HG02938 (cell line): ENCODE results near the gene IFT52.
"Not testable (repeated sequence)": the region's sequence is repeated elsewhere in the genome, so short reads cannot be mapped to it uniquely, and the experiment has no call there.

Experiments
- ATAC-seq: cut with Tn5 transposase; IDR thresholded peaks from one replicate; pipeline ENCODE4 v1.9.1; 2021; ENCODE audit warnings: mild to moderate bottlenecking, moderate library complexity; ENCODE audit not compliant: unreplicated experiment

Gene IFT52

DNA sequence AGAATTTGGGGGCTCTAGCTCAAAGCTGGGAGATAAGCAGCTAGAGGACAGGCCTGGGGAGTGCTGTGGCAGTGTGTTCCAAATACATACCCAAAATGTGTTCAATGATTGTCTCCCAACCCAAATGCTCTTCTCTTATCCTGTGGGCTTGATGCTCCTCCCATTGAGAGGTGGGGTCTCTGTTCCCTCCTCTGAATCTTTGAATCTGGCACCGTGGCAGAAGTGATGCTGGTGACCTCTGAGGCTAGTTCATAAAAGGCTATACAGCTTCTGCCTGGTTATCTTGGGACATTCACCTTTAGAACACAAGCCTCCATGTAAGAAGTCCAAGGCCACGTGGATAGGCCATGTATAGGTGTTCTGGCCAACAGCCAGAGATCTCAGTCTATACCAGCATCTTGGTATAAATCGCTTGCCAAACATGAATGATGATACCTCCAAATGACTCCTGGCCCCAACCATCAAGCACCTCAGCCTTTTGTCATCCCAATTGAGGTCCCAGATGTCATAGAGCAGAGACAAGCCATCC is 60.3 kb downstream of the IFT52 start:
- no peak for ATAC-seq

DNA sequence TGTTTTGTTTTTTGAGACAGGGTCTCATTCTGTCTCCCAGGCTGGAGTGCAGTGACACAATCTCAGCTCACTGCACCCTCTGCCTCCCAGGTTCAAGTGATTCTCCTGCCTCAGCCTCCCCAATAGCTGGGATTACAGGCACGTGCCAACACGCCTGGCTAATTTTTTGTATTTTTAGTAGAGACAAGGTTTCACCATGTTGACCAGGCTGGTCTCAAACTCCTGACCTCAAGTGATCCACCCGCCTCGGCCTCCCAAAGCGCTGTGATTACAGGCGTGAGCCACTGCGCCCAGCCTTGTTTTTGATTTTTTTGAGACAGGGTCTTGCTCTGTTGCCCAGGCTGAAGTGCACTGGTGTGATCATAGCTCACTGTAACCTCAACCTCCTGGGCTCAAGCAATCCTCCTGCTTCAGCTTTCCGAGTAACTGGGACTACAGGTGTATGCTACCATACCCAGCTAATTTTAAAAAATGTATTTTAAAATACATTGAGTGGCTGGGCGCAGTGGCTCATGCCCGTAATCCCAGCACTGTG is 61.0 kb downstream of the IFT52 start:
- not testable (repeated sequence) for ATAC-seq

DNA sequence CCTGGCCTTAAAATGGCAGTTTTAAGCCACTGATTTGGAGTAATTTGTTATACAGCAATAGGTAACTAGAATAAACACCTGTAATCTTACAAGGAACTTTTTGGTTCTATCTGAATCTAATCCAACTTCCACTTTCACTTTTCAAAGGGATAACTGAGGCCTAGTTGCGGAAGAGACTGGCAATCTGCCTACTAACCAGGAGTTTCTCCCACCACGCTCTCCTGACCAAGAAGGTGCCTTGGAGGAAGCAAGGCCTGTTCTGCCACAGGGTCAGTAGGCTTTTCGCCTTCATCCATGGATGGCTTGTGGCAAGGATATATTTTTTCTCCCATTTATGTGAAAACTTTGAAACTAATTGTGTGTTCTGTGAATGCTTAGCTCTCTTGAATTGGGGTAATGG is 63.2 kb downstream of the IFT52 start:
- ATAC-seq = no peak

DNA sequence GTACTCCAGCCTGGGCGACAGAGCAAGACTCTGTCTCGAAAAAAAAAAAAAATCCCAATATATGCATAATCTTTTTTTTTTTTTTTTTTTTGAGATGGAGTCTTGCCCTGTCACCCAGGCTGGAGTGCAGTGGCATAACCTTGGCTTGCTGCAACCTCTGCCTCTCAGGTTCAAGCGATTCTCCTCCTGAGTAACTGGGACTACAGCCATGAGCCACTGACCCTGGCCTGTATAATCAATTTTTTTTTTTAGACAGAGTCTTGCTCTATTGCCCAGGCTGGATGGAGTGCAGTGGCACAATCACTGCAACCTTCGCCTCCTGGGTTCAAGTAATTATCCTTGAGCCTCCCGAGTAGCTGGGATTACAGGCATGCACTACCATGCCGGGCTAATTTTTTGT is 64.4 kb downstream of the IFT52 start:
- not testable (repeated sequence) for ATAC-seq

DNA sequence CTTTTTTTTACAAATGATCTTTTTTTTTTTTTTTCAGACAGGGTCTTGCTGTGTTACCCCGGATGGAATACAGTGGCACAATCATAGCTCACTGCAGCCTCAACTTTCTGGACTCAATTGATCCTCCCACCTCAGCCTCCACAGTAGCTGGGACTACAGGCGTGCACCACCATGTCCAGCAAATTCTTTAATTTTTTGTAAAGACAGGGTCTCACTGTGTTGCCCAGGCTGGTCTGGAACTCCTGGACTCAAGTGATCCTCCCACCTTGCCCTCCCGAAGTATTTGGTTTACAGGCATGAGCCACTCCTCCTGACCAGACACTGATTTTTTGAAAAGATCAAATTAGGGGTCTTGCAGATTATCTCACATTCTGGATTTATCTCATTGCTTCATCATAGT is 65.2 kb downstream of the IFT52 start:
- no peak for ATAC-seq

DNA sequence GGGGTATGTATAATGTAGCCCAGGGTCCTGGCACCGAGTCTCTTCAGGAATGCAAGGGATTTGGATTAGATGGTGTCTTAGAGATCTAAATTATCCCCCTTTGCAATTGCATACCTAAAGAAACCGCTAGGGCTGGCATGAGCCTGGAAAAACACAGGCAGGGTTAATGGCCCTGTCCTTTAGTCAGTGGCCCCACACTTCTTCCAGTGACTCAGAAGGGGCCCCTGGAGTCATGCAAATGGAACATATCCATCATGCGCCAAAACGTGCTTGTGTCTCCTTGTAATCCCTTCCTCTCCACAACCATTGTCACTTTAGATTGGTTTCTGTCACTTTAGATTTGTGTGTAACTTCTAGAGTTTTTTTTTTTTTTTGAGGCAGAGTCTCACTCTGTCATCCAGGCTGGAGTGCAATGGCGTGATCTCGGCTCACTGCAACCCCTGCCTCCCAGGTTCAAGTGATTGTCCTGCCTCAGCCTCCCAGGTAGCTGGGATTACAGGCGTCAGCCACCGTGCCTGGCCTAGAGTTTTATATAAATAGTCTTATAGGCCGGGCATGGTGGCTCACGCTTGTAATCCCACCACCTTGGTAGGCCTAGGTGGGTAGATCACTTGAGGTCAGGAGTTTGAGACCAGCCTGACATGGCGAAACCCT is 67.5 kb downstream of the IFT52 start:
- ATAC-seq = no peak

DNA sequence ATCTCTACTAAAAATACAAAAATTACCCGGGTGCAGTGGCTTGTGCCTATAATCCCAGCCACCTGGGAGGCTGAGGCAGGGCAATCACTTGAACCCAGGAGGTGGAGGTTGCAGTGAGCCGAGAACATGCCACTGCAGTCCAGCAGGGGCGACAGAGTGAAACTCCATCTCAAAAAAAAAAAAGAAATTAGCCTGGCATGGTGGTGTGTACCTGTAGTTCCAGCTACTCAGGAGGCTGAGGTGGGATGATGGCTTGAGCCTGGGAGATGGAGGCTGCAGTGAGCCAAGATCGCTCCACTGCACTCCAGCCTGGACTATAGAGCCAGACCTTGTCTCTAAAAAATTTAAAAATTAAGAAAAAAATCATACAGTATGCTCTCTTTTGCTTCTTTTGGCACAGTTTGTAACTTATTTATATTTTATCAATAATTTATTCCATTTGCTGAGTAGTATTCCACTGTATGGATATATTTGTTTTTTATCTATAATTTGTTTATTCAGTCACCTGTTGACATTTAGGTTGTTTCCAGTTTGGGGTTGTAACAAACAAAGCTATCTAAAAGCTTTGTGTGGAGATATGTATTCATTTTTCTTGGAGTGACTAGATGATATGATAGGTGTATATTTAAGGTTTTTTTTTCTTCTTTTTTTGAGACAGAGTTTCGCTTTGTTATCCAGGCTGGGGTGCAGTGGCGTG is 68.1 kb downstream of the IFT52 start:
- ATAC-seq = no peak

DNA sequence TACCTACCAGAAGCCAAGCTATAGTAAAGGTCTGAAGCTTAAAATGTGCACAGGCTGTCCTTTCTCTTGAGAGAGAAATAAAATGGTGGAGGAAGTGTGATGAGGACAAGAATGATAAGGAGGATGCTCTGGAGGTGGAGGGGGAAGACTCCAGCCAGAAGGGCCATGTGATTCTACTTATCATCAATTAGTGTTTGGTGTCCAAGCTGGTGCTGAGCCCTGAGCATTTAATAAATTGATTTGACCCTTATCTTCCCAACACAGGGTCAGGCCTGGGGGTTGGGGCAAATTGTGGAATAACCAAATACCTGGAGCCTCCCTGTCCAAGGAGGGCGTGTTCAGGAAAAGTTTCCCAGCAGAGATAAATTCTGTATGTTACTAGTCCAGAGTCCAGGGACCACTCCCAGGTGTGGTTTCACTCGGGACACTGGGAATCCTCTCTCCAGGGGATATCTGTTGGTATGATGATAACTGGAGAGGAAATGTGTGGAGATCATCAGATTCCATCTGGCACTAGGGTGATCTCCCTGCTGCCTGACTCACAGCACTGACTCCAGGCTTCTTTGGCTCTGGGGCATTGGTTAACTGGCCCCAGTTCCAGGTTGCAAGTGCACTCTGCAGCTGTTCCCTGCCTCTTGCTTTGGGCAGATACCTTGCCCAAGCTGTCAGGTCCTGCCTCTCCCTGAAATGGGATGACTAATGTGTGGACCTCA is 72.4 kb downstream of the IFT52 start:
- ATAC-seq = no peak

DNA sequence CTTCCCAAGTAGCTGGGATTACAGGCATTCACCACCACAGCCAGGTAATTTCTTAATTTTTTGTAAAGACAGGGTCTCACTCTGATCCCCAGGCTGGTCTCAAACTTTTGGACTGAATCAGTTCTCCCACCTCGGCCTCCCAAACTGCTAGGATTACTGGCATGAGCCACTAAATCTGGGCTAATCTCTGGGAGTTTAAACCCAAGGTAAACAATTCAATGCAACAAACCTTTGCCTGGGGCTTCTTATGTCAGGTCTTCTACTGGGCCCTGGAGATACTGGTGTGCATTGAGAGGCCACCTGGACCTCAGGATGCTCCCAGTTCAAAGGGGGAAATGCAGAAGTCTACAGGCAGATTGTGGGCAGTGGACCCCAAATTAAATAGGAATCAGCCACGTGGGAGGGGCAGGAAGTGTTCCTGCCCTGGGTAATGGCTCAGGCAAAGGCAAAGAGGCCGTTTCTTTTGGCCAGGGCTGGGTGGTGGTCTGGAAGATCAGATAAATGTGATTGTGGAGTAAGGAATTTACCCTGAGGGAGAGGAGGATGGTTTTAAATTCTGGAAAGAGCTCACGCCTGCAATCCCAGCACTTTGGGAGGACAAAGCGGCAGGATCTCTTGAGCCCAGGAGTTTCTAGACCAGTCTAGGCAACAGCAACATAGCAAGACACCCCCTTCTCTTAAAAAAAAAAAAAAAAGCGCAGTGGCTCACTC is 74.9 kb downstream of the IFT52 start:
- ATAC-seq = no peak

DNA sequence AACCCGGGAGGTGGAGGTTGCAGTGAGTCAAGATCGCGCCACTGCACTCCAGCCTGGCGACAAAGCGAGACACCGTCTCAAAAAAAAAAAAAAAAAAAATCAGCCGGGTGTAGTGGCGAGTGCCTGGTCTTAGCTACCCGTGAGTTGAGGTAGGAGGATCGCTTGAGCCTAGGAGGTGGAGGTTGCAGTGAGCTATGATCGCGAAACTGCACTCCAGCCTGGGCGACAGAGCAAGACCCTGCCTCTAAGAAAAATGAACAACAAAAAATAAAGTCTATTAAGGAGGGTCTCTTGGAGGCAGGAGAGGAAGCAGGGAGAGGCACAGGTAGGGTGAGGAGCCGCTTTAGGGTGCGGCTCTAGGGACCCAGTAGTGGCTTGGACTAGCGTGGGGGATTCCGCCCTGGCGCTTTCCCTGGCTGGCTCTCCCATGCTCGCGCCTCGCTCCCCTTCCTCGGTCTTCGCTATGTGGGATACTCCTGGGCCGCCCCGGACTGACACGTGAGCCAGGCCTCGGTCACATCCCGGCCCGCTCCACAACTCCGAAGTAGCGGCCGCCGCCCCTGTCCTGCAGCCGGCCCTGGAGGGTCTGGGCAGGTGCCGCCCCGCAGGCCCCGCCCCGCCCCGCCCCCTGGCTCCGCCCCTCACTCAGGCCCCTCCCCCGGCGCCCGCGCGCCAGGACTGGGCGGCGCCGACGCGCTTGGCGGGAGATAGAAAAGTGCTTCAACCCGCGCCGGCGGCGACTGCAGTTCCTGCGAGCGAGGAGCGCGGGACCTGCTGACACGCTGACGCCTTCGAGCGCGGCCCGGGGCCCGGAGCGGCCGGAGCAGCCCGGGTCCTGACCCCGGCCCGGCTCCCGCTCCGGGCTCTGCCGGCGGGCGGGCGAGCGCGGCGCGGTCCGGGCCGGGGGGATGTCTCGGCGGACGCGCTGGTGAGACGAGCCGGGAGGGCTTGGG is 75.9 kb downstream of the IFT52 start, which contains the start of gene MYBL2:
Gene MYBL2 (plus strand): TSS at position 739 of the 953 bp plus-strand sequence. CDS start 170 bp downstream, at position 909.
- peak; percentile 68 for ATAC-seq

DNA sequence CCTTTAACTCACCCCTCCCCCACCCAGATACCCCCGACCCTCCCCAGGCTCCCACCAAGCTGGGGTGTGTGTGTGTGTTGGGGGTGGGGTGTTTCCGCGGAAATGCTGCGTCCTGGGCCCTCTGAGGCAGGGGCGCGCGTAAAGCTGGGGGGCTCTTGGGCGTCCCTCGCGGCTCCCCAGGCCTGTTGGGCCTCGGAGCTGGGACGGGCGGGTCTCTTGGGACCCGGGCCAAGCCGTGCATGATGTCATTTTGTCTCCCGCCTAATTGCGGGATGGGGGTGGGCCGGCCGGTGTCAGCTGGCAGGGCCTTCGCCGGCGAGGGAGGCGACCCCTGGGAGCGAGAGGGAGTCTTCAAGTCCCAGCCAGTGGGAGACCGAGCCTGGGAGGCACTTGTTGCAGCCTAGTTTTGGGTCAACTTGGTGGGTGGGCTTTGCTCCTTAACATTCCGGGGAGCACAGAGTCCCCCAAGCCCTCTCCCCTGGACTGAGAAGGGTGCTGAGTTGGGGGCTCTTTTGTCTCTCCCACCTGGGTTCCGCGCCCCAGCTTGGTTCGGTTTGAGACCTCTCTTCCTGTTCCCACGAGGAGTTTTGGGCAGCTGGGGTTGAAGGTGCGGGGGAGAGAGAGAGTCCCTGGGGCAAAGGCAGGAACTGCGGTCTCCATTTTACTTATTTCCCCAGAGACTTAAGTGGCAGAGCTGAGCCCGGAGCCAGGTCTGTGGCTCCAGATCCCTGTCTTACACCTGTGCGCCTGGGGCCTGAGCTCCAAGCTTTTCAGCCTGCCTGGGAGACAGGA is 76.8 kb downstream of the IFT52 start:
- ATAC-seq = peak; percentile 20

DNA sequence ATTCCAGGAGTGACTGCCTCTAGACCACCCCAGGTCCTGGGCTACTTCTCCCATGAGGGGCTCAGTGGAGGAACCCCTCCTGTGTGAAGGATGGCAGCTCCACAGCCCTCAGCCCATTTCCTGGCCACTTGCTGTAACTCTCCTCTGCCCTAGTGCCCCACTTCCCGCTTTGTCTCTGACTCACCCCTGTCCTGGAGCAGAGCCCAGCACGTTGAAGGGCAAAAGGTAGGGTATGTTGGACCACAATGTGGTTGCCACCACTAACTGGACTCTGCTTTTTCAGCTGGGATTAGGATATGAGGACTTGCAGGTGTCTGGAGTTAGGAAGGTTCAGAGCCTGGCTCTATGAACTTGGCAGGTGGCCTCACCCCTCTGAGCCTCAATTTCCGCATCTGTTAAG is 78.6 kb downstream of the IFT52 start:
- no peak for ATAC-seq

DNA sequence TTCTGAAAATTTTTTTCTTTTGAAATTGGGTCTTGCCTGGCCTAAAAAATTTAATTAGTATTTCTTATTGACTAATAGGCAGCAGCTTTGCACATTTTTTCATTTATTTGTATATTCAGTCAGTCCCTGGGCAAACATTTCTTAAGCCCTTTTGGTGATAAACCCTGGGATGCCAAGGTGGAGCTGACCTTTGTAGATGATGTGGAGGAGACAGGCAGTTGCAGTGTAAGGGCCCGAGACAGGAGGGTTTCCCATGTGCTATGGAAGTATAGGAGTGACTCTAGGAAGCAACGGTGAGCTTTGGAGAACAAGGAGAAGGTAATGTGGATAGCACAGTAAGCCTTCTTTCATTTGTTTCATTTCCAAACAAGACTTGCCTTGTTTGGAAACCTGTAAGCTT is 79.7 kb downstream of the IFT52 start:
- no peak for ATAC-seq

DNA sequence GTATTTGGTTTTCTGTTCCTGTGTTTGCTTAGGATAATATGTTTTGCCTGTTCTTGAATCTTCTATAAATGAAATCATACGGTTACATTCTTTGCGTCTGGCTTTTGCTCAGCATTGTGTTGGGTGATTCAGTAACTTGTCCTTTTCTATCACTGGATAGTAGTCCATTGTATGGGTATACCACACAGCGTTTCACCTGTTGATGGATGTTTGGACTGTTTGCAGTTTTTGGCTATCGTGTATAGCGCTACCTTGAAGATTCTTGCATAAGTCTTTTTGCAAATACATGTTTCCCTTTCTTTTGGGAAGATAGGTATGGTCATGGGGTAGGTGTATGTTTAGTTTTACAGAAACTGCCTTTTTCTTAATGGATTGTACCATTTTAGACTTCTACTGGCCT is 85.6 kb downstream of the IFT52 start:
- no peak for ATAC-seq

DNA sequence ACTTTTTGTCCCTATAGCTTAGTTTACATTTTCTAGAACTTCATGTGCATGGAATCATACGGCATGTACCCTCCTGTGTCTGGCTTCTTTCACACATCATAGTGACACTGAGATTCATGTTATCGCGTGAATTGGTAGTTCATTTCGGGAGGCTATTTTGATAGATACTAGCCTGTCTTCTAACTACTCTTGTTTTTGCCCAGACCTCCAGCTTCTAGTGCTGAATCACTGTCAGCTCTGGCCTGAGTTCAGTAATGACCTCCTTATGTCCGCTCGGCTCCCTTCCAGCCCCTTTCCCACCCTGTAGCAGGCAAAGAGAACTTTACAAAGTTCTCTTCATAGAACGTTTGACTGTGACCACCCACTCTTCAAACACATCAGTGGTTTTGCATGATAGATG is 90.2 kb downstream of the IFT52 start:
- no peak for ATAC-seq

DNA sequence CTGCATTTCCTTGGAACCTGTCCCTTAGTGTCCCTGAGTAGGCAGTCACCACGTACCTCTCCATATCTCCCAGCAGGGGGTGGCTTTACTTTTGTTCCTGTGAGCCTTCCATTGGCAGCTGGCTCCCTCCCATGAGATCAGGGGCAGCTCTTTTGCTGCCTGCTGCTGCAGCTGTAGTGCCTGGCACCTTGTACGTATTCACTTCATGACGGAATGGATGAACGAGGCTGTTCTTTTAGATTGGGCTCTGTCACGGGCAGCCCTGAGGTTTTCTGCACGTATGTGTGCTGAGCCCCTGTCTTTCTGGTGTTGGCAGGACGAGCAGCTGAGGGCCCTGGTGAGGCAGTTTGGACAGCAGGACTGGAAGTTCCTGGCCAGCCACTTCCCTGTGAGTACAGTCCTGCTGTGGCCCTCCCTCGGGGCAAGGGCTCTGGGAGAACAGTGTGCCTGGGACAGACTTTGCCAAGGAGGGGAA is 90.8 kb downstream of the IFT52 start:
- ATAC-seq = no peak

DNA sequence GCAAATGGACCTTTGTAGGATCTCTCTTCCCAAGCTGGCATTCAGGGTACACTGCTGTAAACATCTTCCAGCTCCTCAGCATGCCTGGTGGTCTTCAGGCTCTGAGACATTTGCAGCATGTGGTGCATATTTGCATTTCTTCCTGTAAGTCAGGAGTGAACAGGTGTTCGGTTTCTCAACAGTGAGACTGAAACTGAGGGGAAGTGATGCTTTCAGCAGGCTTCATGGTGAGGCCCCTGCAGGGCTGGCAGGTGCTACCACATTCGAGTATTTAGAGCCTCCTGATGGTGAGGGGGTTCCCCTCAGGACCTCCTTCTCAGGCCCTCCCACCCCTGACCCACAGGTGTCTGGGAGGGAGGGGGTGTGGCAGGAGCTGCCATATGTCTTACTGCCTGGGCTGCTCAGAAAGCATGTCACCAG is 91.3 kb downstream of the IFT52 start:
- ATAC-seq = peak; percentile 91

DNA sequence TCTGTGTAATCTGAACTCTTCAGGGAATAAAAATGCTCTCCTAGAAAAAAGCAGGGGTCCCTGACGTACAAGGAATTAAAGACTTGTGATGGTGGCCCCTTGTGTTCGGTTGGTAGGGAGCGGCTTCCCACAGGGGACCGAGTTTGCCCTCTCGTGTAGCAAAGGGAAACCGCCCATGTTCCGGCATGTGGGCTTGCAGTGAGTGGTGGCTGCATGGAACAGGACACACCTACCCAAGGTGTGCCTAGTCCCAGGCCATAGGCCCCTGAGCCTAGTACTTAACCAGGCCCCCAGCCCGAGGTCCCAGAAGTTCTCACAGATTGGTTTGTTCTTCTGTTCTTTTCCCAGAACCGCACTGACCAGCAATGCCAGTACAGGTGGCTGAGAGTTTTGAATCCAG is 91.7 kb downstream of the IFT52 start:
- ATAC-seq = peak; percentile 8

DNA sequence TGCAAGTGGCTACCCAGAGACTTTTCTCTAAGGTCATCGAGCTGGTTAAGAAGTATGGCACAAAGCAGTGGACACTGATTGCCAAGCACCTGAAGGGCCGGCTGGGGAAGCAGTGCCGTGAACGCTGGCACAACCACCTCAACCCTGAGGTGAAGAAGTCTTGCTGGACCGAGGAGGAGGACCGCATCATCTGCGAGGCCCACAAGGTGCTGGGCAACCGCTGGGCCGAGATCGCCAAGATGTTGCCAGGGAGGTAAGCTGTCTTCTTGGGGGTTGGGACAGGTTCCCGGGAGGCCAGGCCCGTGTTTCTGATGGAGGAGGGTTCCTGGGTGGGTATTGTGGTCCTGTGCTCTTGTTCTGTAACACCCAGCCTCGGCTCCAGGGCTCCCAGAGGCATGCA is 96.1 kb downstream of the IFT52 start:
- ATAC-seq = no peak
